Panc1 (cell line): ENCODE measurements around the gene TENT4B. TPM values are rescaled to one million over a fixed set of nuclear protein-coding genes. Genes with fewer than 3 reads are reported as not detected.

ENCODE experiments used
- ATAC-seq: fragments of 200-7000 bp; cut with Tn5 transposase; 2 replicates; pipeline ENCODE4 v1.9.1; 2020; ENCODE audit warnings: mild to moderate bottlenecking, moderate library complexity
- BruUV-seq: library from RNA; stranded (reverse); fragments of 400-500 nt; replicated peaks from 2 replicates; lab custom pipeline; 2021; lab: Mats Ljungman, UMichigan
- CTCF ChIA-PET: fragments of 300-600 bp; sonication (Branson Sonifier 250); formaldehyde crosslinking; loops from one replicate; lab custom pipeline; 2022; ENCODE audit warnings: antibody characterized with exemption; lab: Charles Lee
- POLR2A ChIA-PET: fragments of 300-600 bp; sonication (Branson Sonifier 250); formaldehyde crosslinking; loops from one replicate; lab custom pipeline; 2022; ENCODE audit warnings: antibody characterized with exemption; lab: Charles Lee
- DNase-seq: peaks from one replicate; pipeline ENCODE4 v3.0.0-alpha.2; 2010; ENCODE audit warnings: low read depth, low spot score
- H3K27ac ChIP-seq: 2 replicates; pipeline ENCODE4 v1.5.1; 2011; ENCODE audit warnings: mild to moderate bottlenecking, low read length, inconsistent platforms
- H3K27me3 ChIP-seq: fragments of 200-500 bp; sonication (Bioruptor generic); 2 replicates; pipeline ENCODE4 v1.6.0; 2014; ENCODE audit warnings: low read length, inconsistent platforms; ENCODE audit not compliant: control insufficient read depth, insufficient read depth
- H3K36me3 ChIP-seq: fragments of 200-500 bp; sonication (Bioruptor generic); 2 replicates; pipeline ENCODE4 v1.5.1; 2014; ENCODE audit warnings: inconsistent platforms, mild to moderate bottlenecking, low read length, moderate library complexity; ENCODE audit not compliant: control insufficient read depth, insufficient read depth
- H3K4me1 ChIP-seq: 2 replicates; pipeline ENCODE4 v1.5.1; 2011; ENCODE audit warnings: inconsistent platforms, mild to moderate bottlenecking, low read length, moderate library complexity; ENCODE audit not compliant: control insufficient read depth, insufficient read depth
- H3K4me3 ChIP-seq, 2 experiments: 2 replicates each; pipeline ENCODE4 v1.5.1; 2011 to 2012; ENCODE audit warnings: low read depth in 2 of 2, low read length in 2 of 2, mild to moderate bottlenecking in 2 of 2, inconsistent platforms in 1 of 2, moderate library complexity in 1 of 2
- H3K9me3 ChIP-seq: fragments of 200-500 bp; sonication (Bioruptor generic); 2 replicates; pipeline ENCODE4 v1.5.1; 2014; ENCODE audit warnings: low read depth, mild to moderate bottlenecking, inconsistent platforms, low read length, moderate library complexity; ENCODE audit not compliant: control insufficient read depth, insufficient read depth
- POLR2AphosphoS5 ChIP-seq: IDR thresholded peaks from 2 replicates; pipeline ENCODE4 v1.6.1; 2012; ENCODE audit warnings: mild to moderate bottlenecking, low read depth, low read length, moderate library complexity
- SIN3A ChIP-seq: IDR thresholded peaks from 2 replicates; pipeline ENCODE4 v1.6.1; 2012; ENCODE audit warnings: low read depth, mild to moderate bottlenecking, low read length, moderate library complexity, borderline replicate concordance; ENCODE audit not compliant: insufficient read depth
- TCF7L2 ChIP-seq: IDR thresholded peaks from 2 replicates; pipeline ENCODE4 v1.6.1; 2011; ENCODE audit warnings: mild to moderate bottlenecking, low read depth, low read length, inconsistent platforms
- in situ Hi-C: cut with HindIII; loops from 2 replicates; pipeline ENCODE4 v1.10.0; 2016; ENCODE audit warnings: low sequenced_read_pairs, low pct_unique_long_range_greater_than_20kb
- intact Hi-C: fragments of 100-400 bp; cut with micrococcal nuclease; formaldehyde crosslinking; loops from one replicate; pipeline ENCODE4 v1.10.0; 2022; ENCODE audit not compliant: unreplicated experiment
- total RNA-seq: library from RNA; stranded (reverse); gene quantifications from one replicate; pipeline ENCODE4 v1.2.1, GENCODE V29; 2021; ENCODE audit not compliant: unreplicated experiment
- TF ChIP-seq, protein P1 (sequence below): fragments of 450-650 bp; IDR thresholded peaks from 2 replicates; pipeline ENCODE4 v1.5.1; 2017; ENCODE audit warnings: mild to moderate bottlenecking
- TF ChIP-seq, protein P2 (sequence below), 2 experiments: IDR thresholded peaks; 2 replicates each; pipeline ENCODE4 v1.6.1; 2011 to 2012; ENCODE audit warnings: low read depth in 2 of 2, control low read depth in 1 of 2, low read length in 1 of 2, mild to moderate bottlenecking in 1 of 2, moderate library complexity in 1 of 2; ENCODE audit not compliant: insufficient read depth in 1 of 2

The TENT4B gene
- total RNA-seq, 1 experiment from 2014 or later, result 9.7 TPM

DNA sequence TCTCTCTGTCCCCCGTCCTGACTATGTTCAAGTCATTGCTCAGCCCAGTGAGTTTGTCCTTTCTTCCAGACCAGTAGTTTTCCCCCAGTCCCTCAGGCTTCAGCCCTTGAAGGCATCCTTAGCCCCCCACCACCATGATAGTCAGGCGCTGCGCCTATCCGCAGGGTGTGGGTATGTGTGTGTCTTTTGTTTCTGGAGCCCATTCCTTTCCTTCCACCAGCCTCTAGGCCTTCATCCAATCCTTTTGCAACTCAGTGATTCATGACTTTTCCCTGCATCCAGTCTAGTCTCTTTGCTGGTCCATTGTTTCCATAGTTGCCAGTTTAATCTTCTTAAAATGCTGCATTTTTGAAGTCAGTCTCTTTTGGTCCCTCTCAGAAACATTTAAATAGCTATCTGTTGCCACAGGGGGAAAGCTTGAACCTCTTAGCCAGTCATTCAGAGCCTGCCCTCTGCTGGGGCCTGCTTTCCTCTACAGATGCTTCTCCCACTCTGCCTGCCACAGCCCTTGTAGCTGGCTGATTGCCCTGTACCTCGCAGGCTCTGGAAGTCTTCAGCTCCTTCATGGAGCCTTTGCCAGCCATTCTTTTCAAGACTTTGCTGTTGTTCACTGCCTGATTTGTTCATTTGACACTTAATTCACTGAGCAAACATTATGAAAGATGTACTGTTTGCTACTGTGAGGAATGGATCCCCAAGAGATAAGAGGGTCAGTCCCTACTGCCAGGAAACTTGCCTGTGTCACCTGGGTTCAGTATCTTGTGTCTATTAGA is 57.3 kb downstream of the TENT4B start:
- in situ Hi-C loops, result no loop called here
- Histone ChIP-seq H3K36me3 (no peaks in the 10 kb centered on the region), H3K27ac (no peak overlapping the region), H3K4me1 (no peaks in the 10 kb centered on the region; the same call in 1 of the 2 replicates), H3K9me3 (no peaks in the 10 kb centered on the region), H3K27me3 (no peaks in the 10 kb centered on the region), H3K4me3 (no peak overlapping the region)
- CTCF ChIA-PET, result interaction anchor here (0.6 to 1.1 kb wide), 2 partner anchors 74 to 180 kb away, joined by 3 read pairs; no protein-coding TSS in a partner anchor
- intact Hi-C loops, result loop anchor here (10.0 kb wide), 1 partner anchor 144 kb away; no protein-coding TSS in a partner anchor
- peak; percentile 92 for ATAC-seq
- POLR2A ChIA-PET, result no interaction called here
- TF ChIP-seq TCF7L2 (no peak), POLR2AphosphoS5 (no peak)
- TF ChIP-seq, protein P1, sequence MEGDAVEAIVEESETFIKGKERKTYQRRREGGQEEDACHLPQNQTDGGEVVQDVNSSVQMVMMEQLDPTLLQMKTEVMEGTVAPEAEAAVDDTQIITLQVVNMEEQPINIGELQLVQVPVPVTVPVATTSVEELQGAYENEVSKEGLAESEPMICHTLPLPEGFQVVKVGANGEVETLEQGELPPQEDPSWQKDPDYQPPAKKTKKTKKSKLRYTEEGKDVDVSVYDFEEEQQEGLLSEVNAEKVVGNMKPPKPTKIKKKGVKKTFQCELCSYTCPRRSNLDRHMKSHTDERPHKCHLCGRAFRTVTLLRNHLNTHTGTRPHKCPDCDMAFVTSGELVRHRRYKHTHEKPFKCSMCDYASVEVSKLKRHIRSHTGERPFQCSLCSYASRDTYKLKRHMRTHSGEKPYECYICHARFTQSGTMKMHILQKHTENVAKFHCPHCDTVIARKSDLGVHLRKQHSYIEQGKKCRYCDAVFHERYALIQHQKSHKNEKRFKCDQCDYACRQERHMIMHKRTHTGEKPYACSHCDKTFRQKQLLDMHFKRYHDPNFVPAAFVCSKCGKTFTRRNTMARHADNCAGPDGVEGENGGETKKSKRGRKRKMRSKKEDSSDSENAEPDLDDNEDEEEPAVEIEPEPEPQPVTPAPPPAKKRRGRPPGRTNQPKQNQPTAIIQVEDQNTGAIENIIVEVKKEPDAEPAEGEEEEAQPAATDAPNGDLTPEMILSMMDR, result peak; percentile 68
- no TSS peak for BruUV-seq
- DNase-seq, result peak; percentile 32

DNA sequence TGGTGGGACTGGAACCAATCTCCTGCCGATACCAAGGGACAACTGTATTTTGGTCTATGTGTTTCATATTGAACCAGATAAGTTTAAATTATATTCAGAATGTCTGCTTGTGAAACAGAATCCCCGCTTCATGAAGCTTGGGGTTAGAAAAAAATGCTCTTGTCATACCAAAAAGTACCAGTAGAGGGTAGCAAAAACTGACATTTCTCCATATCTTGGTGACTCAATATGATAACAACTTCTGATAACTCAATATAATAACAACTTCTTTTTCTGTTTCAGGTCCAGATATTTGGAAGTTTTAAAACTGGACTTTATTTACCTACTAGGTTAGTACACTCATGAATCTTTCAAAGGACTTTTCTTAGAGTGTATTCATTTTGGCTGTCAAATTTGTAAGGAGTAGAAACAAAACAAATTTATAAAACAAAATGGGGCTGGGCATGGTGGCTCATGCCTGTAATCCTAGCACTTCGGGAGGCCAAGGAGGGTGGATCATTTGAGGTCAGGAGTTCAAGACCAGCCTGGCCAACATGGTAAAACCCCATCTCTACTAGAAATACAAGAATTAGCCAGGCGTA is 60.9 kb downstream of the TENT4B start:
- no TSS peak for BruUV-seq
- H3K27ac ChIP-seq, result no peak overlapping the region
- H3K4me3 ChIP-seq, result no peak overlapping the region
- TF ChIP-seq SIN3A (no peak), TCF7L2 (no peak)
- TF ChIP-seq, protein P1, result peak; percentile 64; the same call in 1 of the 2 replicates
- TF ChIP-seq, protein P2, sequence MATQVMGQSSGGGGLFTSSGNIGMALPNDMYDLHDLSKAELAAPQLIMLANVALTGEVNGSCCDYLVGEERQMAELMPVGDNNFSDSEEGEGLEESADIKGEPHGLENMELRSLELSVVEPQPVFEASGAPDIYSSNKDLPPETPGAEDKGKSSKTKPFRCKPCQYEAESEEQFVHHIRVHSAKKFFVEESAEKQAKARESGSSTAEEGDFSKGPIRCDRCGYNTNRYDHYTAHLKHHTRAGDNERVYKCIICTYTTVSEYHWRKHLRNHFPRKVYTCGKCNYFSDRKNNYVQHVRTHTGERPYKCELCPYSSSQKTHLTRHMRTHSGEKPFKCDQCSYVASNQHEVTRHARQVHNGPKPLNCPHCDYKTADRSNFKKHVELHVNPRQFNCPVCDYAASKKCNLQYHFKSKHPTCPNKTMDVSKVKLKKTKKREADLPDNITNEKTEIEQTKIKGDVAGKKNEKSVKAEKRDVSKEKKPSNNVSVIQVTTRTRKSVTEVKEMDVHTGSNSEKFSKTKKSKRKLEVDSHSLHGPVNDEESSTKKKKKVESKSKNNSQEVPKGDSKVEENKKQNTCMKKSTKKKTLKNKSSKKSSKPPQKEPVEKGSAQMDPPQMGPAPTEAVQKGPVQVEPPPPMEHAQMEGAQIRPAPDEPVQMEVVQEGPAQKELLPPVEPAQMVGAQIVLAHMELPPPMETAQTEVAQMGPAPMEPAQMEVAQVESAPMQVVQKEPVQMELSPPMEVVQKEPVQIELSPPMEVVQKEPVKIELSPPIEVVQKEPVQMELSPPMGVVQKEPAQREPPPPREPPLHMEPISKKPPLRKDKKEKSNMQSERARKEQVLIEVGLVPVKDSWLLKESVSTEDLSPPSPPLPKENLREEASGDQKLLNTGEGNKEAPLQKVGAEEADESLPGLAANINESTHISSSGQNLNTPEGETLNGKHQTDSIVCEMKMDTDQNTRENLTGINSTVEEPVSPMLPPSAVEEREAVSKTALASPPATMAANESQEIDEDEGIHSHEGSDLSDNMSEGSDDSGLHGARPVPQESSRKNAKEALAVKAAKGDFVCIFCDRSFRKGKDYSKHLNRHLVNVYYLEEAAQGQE (IDR thresholded peaks at IDR 0.05; ENCODE audit: insufficient read depth in 1 of 2, low read depth in 2 of 2, low read length in 1 of 2), result no peak
- H3K36me3 ChIP-seq, result no peaks in the 10 kb centered on the region; the same call in 1 of the 2 replicates
- in situ Hi-C loops (no loop called here), intact Hi-C loops (loop anchor here (10.0 kb wide), 1 partner anchor 141 kb away; no protein-coding TSS in a partner anchor)
- POLR2A ChIA-PET, result no interaction called here
- DNase-seq (peak; percentile 45), ATAC-seq (no peak)
- no peaks in the 10 kb centered on the region for H3K27me3 ChIP-seq
- no peaks in the 10 kb centered on the region for H3K4me1 ChIP-seq
- H3K9me3 ChIP-seq, result no peaks in the 10 kb centered on the region
- CTCF ChIA-PET, result interaction anchor here (1.0 kb wide), 1 partner anchor 141 kb away, joined by 3 read pairs; no protein-coding TSS in a partner anchor
